EL (cell line): ENCODE measurements around the gene LGALS9.
"Not testable (repeated sequence)": the region's sequence is repeated elsewhere in the genome, so short reads cannot be mapped to it uniquely, and the experiment has no call there.

Source experiments
- DNase-seq: peaks from one replicate; pipeline ENCODE4 v3.0.0-alpha.2; 2016

The LGALS9 gene

GRCh38 chr17:27631897-27632725 is 1.1 kb downstream of the LGALS9 start:
- DNase-seq = no peak

DNA sequence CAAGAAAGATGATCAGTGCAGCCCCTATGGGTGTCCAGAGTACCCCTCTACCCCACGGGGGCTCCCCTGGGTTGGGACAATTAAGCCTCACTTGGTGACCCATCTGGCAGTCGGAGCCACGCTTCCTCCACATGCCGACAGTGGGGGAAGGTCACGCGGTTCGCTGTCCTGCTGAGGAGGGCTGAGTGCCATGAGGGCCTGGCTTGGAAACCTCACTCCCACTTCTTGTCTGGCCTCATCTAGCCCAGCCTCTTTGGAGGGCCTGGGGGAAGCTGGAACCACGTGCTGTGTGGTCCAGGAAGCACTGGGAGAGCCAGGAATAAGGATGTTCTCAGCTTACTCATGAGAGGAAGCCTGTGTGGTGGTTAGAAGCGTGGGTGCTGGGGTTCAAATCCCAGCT is 1.8 kb downstream of the LGALS9 start:
- peak; percentile 39 for DNase-seq

DNA sequence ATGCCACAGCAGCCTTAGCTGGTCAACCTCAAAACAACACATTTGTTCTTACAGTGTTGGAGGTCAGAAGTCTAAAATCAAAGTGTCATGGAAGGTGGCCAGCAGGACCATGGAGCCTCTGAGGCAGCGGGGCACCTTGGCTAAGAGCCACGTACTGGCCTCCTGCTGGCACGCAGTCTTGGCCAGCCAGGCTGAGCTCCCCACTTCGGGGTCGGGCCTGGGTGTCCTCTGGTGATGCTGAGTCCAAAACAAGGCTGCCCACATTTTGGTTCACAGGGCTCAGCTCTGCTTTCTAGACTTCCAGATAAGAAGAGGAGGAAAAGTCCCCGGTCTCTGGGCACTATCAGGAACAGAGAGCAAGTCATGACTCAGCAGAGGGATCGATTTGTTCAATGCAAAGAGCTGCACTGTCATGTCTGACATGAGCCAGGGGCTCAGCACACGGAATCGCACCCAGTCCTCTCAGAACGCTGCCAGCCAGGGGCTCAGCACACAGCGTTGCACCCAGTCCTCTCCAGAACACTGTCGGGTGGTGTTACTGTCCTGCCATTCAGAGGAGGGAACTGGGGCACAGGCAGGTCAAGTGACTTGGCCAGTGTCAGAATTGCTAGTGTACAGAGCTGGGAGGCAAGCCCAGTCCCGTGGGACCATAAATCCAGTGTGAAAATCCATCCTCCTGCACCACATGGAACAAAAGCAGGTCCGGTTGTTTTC is 2.5 kb downstream of the LGALS9 start:
- DNase-seq = no peak

- DNase-seq = no peak
These were observed 3.0 kb downstream of the LGALS9 start for GRCh38 chr17:27634026-27634335.

GRCh38 chr17:27634776-27635175 is 3.8 kb downstream of the LGALS9 start:
- no peak for DNase-seq

GRCh38 chr17:27635275-27635823 is 4.4 kb downstream of the LGALS9 start:
- no peak for DNase-seq

DNA sequence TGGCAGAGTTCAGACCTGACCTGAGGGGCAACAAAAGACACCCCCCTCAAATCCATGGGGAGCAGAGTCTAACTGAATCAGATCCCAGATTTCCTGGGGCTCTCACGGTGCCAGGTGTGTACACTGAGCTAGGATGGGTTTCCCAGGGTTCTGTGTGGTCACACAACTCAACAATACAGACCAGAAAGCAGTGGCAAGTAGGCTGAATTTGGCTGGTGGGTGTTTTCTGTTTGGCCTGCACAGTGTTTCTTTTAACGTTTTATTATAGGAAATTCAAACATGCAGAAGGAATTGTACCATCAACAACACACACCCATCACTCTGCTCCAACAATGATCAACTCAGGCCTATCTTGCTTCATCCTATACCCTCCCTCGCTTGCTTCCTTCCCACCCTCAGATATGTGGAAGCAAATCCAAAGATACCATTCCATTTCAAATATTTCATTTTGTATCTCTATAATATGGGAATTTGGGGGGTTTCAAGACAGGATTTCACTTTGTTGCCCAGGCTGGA is 5.1 kb downstream of the LGALS9 start:
- not testable (repeated sequence) for DNase-seq

- DNase-seq = not testable (repeated sequence)
These were observed 6.8 kb downstream of the LGALS9 start for GRCh38 chr17:27637818-27638217.

DNA sequence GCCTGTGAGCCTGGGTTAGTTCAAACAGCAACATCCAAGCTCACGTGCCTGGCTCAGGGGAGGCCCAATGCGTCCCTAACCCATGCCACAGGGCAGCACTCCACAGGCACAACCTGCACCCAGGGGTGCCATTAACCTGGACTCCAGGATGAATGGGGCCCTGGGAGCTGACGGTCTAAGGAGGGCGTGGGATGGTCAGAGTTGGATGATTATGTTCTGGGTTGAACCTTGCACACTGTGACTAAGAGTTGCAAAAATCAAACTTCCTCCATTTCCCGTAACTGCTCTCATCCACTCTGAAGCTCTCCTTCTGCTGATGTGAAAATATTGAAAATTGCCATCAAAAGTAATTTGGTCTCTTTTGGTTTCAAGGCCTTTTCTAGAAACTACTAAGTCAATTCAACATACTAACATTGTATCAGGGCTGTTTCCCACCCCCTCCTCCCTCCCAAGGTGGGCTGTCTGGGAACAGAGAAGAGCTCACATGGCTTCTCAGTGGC is 7.5 kb downstream of the LGALS9 start:
- DNase-seq = not testable (repeated sequence)

DNA sequence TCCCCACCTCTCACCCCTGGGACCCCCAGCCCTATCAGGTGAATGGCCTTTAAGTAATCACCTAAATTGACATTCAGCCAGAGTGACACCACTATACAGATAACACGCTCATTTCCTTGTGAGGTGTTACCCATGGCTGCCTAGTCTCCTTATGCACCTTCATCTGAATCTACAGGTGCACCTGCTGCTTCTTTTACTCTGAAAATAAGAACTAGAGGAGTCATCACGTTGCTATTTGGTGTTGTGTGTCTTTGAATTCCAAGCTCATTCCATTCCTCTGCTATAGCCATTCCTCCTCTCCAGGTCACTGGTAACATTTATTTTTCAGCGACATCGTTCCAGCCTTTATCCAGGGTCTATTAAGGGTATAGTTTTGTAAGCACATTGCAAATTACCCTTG is 9.8 kb downstream of the LGALS9 start:
- no peak for DNase-seq

DNA sequence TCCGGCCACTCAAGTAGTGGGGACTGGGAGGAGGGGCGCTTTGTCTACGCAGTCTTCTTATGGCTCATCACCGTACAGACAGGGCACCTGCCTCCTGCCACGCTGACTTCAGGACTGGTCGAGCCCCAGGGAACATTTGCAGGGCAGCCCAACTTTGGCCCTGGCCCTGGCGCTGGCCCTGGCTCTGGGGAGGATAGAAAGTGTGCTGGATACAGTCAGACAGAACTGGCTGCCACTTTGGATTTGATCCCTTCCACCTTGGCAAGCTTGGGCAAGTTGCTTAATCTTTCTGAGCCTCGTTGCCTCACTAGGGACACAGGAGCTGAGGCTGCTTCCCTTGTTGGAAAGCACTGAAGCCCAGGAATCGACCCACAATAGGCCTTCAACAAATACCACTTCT is 13.6 kb downstream of the LGALS9 start:
- no peak for DNase-seq

- DNase-seq = not testable (repeated sequence)
These were observed 14.6 kb downstream of the LGALS9 start for GRCh38 chr17:27645621-27646020.

- no peak for DNase-seq
These were observed 15.2 kb downstream of the LGALS9 start for GRCh38 chr17:27646232-27646631.

- no peak for DNase-seq
These were observed 16.8 kb downstream of the LGALS9 start for GRCh38 chr17:27647765-27648164.

DNA sequence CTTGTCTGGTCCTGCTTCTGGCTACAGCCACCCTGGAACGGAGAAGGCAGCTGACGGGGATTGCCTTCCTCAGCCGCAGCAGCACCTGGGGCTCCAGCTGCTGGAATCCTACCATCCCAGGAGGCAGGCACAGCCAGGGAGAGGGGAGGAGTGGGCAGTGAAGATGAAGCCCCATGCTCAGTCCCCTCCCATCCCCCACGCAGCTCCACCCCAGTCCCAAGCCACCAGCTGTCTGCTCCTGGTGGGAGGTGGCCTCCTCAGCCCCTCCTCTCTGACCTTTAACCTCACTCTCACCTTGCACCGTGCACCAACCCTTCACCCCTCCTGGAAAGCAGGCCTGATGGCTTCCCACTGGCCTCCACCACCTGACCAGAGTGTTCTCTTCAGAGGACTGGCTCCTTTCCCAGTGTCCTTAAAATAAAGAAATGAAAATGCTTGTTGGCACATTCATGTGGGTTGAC is 18.2 kb downstream of the LGALS9 start:
- not testable (repeated sequence) for DNase-seq

- DNase-seq = no peak
These were observed 18.9 kb downstream of the LGALS9 start for GRCh38 chr17:27649929-27650328.

GRCh38 chr17:27650836-27651235 is 19.8 kb downstream of the LGALS9 start:
- DNase-seq = no peak

GRCh38 chr17:27651411-27652345 is 20.7 kb downstream of the LGALS9 start:
- peak; percentile 46 for DNase-seq

- DNase-seq = not testable (repeated sequence)
These were observed 22.5 kb downstream of the LGALS9 start for GRCh38 chr17:27653449-27653971.

DNA sequence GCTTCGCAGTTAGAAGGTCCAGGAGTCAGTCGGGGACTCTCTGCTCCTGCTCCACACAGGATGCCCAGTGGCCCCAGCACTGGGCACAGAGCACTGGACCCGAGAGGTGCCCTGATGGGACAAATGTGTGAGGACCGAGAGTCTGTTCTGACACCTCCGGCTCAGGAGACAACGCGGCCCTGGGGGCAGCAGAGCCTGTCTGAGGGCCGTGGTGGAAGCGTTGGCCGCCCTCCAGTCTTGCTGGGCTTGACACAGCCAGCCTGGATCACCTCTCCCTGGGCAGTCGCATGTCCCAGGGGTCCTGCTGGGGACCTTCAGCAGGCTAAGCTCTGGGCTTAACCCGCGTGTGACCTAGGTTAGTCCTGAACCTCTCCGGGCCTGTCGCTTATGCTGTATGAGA is 23.1 kb downstream of the LGALS9 start:
- DNase-seq = no peak

- DNase-seq = peak; percentile 75
These were observed 23.9 kb downstream of the LGALS9 start for GRCh38 chr17:27654654-27655524.
